ENCODE measurements around the gene NDUFAF3.

DNA sequence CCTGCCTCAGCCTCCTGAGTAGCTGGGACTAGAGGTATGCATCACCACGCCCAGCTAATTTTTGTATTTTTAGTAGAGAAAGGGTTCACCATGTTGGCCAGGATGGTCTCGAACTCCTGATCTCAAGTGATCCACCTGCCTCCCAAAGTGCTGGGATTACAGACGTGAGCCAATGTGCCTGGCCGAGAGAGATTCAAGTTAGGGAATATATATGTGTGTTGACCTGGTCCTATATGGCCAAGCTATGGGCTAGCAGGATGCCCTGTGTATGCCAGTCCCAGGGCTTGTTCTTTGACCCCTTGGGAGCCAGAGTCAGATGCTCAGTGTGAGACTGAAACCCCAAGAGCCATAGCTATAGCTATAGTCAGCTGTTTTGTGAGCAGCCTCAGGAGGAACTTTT lies 1.9 kb downstream of the NDUFAF3 start:
- TF ChIP-seq, protein P1, sequence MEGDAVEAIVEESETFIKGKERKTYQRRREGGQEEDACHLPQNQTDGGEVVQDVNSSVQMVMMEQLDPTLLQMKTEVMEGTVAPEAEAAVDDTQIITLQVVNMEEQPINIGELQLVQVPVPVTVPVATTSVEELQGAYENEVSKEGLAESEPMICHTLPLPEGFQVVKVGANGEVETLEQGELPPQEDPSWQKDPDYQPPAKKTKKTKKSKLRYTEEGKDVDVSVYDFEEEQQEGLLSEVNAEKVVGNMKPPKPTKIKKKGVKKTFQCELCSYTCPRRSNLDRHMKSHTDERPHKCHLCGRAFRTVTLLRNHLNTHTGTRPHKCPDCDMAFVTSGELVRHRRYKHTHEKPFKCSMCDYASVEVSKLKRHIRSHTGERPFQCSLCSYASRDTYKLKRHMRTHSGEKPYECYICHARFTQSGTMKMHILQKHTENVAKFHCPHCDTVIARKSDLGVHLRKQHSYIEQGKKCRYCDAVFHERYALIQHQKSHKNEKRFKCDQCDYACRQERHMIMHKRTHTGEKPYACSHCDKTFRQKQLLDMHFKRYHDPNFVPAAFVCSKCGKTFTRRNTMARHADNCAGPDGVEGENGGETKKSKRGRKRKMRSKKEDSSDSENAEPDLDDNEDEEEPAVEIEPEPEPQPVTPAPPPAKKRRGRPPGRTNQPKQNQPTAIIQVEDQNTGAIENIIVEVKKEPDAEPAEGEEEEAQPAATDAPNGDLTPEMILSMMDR (IDR thresholded peaks at IDR 0.05) = no peak
- no peak for TF ChIP-seq EZH2 (IDR thresholded peaks at IDR 0.05; ENCODE audit: borderline replicate concordance, insufficient read depth, low read depth, low read length, poor library complexity, severe bottlenecking)
